ENCODE data around the gene TFF1.

TFF1 gene

DNA sequence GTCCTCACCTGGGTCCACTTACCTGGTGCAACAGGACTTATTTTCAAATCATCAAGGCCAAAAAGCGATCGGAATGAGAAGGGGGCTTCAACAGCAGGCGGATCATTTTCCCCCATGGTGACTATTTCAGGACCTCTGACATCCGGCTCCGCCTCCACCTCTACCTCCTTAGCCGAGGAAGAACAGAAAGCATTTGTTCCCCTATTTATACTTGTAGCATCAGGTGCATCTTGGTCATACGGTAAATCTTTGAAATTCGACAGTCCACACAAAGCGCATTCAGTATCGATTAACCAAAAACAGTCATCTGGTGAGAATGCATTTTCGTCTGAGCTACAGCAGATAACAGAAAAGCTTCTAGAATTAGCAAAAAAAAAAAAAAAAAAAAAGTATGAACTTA, 29.0 kb upstream of the TFF1 start:
- Histone ChIP-seq H3K4me1 (ENCODE audit: low read depth, poor library complexity, severe bottlenecking) (no peaks in the 10 kb centered on the region), H3K9ac (no peak overlapping the region), H3K36me3 (ENCODE audit: insufficient read depth) (no peaks in the 10 kb centered on the region), H4K20me1 (ENCODE audit: insufficient read depth) (no peaks in the 10 kb centered on the region), H3K4me3 (IDR thresholded peaks at IDR 0.05; ENCODE audit: insufficient read depth, low read depth, low read length) (no peak overlapping the region), H2AFZ (ENCODE audit: low read depth) (no peak overlapping the region), H3K27me3 (ENCODE audit: insufficient read depth, low read depth) (peaks cover 23% of the 10 kb centered on the region; the same call in 1 of the 2 replicates), H3K79me2 (ENCODE audit: insufficient read depth, low read depth) (no peaks in the 10 kb centered on the region), H3K27ac (no peak overlapping the region), H3K4me2 (no peak overlapping the region)
- TF ChIP-seq, protein P1, sequence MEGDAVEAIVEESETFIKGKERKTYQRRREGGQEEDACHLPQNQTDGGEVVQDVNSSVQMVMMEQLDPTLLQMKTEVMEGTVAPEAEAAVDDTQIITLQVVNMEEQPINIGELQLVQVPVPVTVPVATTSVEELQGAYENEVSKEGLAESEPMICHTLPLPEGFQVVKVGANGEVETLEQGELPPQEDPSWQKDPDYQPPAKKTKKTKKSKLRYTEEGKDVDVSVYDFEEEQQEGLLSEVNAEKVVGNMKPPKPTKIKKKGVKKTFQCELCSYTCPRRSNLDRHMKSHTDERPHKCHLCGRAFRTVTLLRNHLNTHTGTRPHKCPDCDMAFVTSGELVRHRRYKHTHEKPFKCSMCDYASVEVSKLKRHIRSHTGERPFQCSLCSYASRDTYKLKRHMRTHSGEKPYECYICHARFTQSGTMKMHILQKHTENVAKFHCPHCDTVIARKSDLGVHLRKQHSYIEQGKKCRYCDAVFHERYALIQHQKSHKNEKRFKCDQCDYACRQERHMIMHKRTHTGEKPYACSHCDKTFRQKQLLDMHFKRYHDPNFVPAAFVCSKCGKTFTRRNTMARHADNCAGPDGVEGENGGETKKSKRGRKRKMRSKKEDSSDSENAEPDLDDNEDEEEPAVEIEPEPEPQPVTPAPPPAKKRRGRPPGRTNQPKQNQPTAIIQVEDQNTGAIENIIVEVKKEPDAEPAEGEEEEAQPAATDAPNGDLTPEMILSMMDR (conservative IDR thresholded peaks at IDR 0.05; ENCODE audit: low read depth, low read length), result no peak

DNA sequence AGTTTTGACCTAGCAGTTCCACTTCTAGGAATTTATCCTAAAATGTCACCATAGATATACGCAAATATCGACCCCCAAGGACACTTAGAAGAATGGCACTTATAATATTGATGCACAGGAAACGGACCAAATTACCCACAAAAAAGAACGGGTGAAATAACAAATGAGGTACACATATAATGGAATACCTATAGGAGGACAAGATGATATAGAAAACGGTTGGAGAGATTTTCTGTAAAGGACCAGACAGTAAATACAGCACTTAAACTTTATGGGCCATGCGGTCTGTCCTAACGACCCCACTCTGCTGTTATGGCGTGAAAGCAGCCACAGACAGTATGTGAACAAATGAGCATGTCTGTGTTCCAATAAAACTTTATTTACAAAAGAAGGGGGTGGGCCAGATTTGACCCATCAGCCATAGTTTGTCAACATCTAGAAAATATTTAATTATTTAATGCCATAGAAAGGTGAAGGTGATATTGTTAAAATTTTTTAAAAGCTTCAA, 27.2 kb upstream of the TFF1 start:
- TF ChIP-seq, protein P1 (conservative IDR thresholded peaks at IDR 0.05; ENCODE audit: low read depth, low read length), result no peak
- Histone ChIP-seq H3K4me3 (IDR thresholded peaks at IDR 0.05; ENCODE audit: insufficient read depth, low read depth, low read length) (no peak overlapping the region), H3K4me2 (no peak overlapping the region), H3K79me2 (ENCODE audit: insufficient read depth, low read depth) (no peaks in the 10 kb centered on the region), H4K20me1 (ENCODE audit: insufficient read depth) (no peaks in the 10 kb centered on the region), H3K9ac (no peak overlapping the region), H3K27ac (no peak overlapping the region), H3K4me1 (ENCODE audit: low read depth, poor library complexity, severe bottlenecking) (no peaks in the 10 kb centered on the region), H3K36me3 (ENCODE audit: insufficient read depth) (no peaks in the 10 kb centered on the region), H2AFZ (ENCODE audit: low read depth) (no peak overlapping the region), H3K27me3 (ENCODE audit: insufficient read depth, low read depth) (peaks cover 27% of the 10 kb centered on the region; the same call in 1 of the 2 replicates)

DNA sequence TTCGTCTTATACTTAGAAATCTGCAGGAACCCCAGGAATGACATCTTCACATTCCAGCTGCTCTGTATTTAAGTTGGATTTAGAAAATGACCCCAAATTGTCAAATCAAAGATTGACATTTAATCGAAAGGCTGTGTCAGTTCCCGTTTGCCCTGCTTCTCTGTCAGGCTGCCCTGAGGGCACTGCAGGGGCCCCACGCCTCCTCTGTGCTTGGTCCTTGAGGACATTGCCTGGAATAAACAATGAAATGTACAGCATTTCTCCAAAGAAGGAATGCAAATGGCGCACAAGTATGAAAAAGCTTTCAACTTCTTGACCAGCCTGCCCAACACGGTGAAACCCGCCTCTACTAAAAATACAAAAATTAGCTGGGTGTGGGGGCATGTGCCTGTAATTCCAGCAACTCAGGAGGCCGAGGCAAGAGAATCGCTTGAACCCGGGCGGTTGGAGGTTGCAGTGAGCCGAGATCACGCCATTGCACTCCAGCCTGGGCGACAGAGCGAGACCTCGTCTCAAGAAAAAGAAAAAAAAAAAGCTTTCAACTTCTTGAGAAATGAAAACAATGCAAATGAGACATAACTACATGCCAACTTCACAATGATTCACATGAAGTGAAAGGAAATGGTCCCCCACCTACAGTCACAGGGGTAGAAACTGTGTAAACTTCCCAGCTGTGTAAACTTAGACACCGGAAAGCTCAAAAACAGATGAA, 26.6 kb upstream of the TFF1 start:
- no peak overlapping the region for H2AFZ ChIP-seq (ENCODE audit: low read depth)
- no peaks in the 10 kb centered on the region for H3K36me3 ChIP-seq (ENCODE audit: insufficient read depth)
- TF ChIP-seq, protein P1 (conservative IDR thresholded peaks at IDR 0.05; ENCODE audit: low read depth, low read length), result no peak
- H3K4me1 ChIP-seq (ENCODE audit: low read depth, poor library complexity, severe bottlenecking), result no peaks in the 10 kb centered on the region
- H3K79me2 ChIP-seq (ENCODE audit: insufficient read depth, low read depth), result no peaks in the 10 kb centered on the region
- peaks cover 30% of the 10 kb centered on the region; the same call in 1 of the 2 replicates for H3K27me3 ChIP-seq (ENCODE audit: insufficient read depth, low read depth)
- no peak overlapping the region for H3K4me3 ChIP-seq (IDR thresholded peaks at IDR 0.05; ENCODE audit: insufficient read depth, low read depth, low read length)
- H4K20me1 ChIP-seq (ENCODE audit: insufficient read depth), result no peaks in the 10 kb centered on the region
- H3K4me2 ChIP-seq, result no peak overlapping the region
- H3K27ac ChIP-seq, result no peak overlapping the region
- no peak overlapping the region for H3K9ac ChIP-seq

GRCh38 chr21:42391297-42391696, 25.0 kb upstream of the TFF1 start:
- Histone ChIP-seq H3K27me3 (ENCODE audit: insufficient read depth, low read depth) (peaks cover 43% of the 10 kb centered on the region; the same call in 1 of the 2 replicates), H3K79me2 (ENCODE audit: insufficient read depth, low read depth) (no peaks in the 10 kb centered on the region), H3K4me3 (IDR thresholded peaks at IDR 0.05; ENCODE audit: insufficient read depth, low read depth, low read length) (no peak overlapping the region), H3K9ac (no peak overlapping the region), H3K4me2 (no peak overlapping the region), H2AFZ (ENCODE audit: low read depth) (no peak overlapping the region), H3K27ac (no peak overlapping the region), H3K36me3 (ENCODE audit: insufficient read depth) (no peaks in the 10 kb centered on the region), H3K4me1 (ENCODE audit: low read depth, poor library complexity, severe bottlenecking) (no peaks in the 10 kb centered on the region), H4K20me1 (ENCODE audit: insufficient read depth) (no peaks in the 10 kb centered on the region)
- TF ChIP-seq, protein P1 (conservative IDR thresholded peaks at IDR 0.05; ENCODE audit: low read depth, low read length), result no peak
